GM15510 (cell line): Measurements from ENCODE around the gene PDZRN3.

Source experiments
- POLR2A ChIP-seq: IDR thresholded peaks from 3 replicates; pipeline ENCODE4 v1.6.1; 2011; ENCODE audit warnings: borderline replicate concordance; ENCODE audit not compliant: insufficient read length; ENCODE audit errors: extremely low read depth

The PDZRN3 gene

DNA sequence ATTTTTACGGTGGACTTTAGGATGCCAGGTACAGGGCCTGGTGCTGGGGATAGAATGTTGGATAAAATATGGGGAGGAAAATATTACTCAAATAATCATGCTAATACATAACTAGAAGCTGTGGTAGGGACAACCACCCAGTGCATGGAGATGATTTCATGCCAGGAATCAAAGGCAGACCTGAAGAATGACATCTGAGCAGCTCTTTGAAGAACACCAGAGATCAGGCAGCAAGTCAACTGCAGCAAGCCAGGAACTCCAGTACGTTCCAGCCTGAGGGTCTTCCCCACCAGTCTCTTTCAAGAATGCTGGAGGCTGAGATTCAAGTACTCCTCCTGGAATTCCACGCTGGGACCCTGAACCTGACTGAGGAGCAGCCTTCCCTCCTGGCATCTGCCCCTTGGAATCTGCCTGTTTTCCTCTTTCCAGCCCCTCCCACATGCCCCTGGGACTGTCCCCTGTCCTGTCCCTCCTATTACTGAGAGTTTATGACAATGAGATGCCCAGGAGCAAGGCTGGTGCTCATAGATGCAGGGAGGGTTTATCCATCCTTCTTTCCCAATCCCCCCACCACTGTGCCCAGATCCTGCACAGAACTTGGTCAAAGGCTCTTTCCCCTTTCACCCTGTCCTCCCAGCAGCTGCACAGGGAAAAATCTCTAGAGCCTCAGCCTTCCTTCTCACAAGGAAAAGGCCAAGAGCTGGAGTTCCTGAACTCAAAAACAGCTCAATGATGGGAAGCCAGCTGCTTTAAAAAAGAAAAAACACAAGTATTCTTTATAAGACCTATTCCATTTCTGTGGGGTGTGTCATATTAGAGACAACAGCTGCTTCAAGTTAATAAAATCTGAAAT lies 68.0 kb downstream of the PDZRN3 start:
- no peak for TF ChIP-seq POLR2A

DNA sequence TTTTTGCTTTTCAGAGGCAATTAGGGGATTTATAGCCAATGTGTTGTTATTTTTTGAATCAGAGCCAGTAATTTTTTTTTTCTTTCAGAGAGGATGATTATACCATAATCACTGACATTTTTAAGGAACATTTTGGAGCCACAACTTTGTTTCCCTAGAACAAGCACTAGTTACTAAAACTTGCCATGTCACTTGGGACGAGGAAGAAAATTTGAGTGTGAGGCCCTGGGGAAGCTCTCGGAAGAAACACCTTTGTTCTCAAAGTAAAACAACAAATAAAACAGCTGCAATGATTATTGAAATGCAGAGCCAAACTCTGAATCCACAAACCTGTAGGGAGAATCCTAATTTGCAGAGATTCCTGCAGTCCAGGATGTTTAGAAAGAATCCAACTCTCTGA lies 69.7 kb downstream of the PDZRN3 start:
- TF ChIP-seq POLR2A: no peak

DNA sequence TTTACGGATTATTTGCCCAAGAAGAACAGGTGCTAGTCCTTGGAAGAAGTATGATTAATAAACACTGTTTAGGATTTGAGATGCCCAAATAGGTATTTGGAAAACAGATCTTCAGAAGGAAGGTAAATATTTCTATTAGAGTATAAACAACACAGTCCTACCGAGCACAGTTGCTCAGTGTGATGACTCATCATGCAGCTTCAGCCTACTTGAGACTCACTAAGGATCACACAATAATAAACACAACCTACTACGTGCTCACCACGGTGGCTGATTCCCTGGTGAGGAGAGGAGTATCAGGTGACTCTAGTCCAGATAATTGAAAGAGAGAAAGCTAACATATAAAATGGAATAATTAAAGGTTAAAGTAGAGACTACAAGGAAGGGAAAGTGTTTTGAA lies 72.0 kb downstream of the PDZRN3 start:
- TF ChIP-seq POLR2A: no peak

DNA sequence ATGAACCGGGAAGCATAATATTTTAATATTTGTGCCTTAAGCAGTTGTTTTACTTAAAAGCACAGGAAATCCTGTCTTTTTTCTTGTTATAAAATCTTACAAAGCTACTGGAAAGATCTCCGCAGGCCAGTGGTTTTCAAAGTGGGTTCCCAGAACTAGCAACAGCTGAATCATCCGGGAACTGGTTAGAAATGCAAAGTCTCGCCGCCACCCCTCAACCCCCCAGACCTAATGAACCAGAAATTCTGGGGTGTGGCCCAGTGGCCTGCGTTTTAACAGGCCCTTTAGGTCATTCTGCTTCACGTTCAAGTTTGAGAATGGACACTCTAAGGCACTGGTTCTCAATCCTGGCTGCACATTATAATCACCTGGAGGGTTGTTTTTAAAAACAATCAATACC lies 74.7 kb downstream of the PDZRN3 start:
- no peak for TF ChIP-seq POLR2A

DNA sequence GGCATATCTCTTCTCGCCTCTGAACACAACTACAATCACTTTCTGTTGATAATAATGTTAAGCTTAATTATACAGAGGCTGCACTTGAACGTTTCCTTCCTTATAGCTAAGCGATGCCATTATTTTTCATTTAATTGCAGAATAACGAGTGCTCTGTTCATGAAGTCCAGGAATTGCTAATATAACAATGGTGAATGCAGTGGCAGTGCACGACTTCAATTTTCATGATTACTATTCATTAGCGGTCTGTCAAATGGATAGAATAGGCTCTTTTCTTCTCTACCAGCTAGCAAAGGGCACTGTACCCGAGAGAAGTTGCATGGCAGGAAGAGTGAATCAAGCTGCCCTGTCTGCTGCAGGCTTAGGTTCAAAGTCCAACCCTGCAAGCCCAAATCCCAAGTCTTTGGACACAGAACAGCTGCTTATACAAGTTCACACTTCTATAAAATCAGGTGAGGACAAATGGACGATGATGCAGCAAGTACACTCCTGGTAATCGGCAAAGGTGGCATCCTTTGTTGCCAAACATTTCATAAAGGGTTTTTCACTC lies 75.6 kb downstream of the PDZRN3 start:
- TF ChIP-seq POLR2A: no peak

DNA sequence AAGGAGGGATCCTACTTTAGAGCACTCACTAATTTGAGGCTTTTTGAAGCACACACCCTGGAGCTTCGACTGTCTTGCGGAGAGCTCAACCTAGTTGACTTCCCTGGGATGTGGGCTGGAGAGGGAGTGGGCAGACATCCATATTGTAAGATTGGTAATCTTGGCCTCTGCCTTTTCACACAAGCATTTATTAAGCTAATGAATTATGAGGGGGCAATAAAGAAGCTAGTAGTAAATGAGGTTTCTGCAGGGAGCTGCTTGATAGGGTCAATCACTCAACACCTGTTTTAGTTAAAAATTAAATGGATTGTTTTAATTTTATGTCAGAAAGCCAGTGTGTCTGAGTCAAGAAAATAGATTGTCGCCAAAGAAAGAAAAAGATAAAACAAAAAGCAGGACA lies 76.3 kb downstream of the PDZRN3 start:
- no peak for TF ChIP-seq POLR2A

DNA sequence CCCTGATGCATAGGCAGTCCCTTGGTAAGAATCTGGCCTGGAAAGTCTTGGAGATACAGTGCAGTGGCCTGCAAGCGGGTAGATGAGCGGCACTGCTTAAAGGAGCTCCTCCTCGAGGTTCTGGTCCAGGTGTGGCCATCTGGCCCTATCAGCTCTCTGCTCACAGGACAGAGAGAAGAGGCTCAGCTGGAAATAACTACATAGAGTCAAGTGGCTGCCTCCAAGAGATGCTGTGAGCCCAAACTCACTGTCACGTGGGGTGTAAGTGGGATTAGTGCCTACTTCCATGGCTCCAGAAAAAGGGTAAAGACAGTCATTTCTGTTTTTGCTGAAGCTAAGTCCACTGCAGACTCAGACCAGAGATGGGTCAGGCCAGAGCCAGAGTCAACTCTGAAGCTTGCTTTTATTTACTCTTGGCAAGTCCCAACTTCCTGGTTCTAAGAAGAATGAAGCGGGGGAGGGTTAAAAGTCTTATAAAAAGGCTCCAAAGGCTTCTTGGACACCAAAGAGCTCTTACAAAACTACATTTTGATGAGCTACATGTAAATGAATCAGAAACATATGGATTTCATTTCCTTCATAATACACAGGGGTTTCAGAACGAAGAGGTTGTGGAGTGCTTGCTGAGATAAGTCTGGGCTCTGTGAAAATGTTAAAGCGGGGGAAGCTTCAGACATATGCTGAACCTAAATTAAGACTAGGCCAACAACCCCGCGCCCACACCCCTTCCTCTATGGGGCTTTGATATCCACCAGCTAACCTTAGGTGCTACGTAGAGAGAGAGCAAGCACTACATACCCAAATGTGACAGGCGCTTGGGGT lies 77.1 kb downstream of the PDZRN3 start:
- TF ChIP-seq POLR2A: no peak

DNA sequence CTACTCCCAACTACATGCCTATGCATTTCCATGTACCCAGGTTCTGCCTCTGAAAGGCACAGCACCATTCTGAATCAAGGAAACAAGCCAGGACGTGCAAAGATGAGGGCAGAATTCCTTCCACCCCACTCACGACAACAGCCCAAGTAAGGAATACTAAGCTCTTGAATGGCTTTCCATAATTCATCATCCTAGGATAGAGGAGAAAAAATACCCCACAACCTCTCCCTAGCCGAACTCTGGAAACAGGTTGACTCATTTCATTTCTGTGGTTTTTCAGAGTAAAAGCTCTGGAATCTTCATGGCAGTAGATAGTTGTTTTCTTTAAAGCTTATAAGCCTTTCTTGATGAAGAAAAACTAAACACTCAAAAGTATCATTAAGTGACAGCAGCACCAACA lies 77.8 kb downstream of the PDZRN3 start:
- no peak for TF ChIP-seq POLR2A

DNA sequence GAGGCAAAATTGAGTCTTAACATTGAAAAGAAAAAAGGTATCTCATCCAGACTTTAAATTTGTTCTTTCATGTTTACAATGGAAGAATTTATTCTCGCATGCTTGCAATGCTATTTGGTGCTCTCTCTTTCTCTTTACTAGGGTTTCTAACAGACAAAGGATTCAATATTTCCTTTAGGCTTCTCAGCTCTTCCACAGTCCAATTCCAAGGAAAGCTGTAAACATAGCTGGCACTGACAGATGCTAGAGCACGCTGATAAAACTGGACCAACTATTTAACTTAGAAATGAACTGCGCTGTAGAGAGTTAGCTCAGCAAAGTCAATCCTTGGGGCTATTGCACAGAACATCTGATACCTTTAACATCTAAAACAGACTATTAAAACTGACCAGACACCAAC lies 81.3 kb downstream of the PDZRN3 start:
- no peak for TF ChIP-seq POLR2A

DNA sequence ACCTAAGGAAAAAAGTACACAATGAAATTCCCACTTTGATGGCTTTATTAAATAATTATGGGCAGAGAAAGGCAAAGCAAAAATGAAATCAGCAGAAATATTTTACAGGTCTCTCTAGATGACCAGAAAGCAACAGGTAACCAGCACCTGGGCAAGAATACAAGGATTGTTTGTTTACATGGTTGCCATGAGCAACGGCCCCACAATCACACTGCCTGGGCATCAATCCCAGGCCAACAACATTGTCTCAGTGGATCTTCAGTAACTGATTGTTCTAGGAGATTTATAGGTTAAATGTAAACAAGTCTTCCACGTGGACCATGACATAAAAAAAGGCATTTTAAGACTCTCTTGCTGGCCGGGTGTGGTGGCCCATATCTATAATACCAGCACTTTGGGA lies 82.6 kb downstream of the PDZRN3 start:
- no peak for TF ChIP-seq POLR2A

DNA sequence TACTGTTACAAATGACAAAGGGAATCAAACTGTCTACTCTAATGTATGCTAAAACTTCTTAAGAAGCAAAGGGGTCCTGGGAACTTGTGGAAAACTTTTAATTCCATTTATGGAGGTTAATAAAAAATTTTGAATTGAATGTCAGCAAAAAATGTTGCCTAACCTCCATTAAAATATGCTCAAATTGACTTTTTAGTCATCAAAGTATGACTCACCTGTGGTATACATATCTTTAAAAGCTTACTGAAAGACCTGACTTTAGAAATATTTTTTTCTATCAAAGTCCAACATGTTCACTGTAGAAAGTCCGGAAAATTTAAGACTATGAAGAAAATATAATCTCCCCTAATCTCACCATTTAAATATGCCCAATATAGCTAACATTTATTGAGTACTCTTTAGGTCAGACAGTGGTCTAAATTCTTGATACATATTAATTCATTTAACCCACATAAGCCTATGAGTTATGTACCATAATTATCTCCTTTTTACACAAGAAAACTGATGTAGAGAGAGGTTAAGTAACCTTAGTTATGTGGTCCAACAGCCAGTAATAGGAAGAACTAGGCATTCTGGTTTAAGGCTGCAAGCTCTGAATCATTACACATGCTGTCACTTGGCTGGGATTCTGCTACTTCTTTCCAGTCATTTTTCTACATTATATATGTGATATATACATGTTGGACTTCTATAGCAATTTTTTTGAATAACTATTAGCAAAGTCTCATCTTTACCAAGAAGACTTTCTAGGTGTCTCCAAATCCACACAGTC lies 83.6 kb downstream of the PDZRN3 start:
- TF ChIP-seq POLR2A: no peak

DNA sequence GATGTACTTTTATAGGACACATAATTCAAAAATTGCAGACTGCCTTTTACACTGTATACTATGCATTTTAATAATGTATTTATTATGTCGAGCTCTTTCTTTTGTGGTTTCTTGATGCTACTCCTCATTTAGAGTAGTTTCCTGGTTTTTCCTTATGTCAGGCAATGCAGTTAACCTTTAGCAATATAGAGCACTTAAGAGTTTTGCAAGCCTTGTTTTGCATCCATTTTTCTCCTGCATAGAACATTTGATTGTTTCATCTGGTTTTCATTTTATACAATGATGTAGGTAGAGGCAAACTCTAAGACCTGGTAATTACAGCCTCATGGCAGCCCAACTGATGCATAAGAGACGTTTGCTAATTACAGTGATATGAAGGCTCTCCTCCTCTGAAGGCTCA lies 86.3 kb downstream of the PDZRN3 start:
- no peak for TF ChIP-seq POLR2A

DNA sequence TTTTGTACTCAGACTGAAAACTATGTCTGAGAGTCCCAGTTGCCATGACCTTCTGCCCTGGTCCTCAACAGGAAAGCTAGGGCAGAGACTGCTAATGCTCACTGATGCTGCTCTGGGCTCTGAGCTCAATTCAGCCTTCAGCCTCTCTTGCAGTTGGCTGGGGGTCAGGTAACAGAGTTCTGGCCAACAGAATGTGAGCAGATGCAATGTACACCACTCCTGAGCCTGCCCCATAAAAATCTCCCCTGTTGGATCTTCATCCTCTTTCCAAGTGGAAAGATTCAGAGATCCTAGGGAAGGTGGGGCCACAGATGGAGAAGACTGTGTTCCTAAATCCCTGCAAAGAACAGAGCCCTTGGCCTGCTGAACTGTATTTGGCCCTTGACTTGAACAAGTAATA lies 87.8 kb downstream of the PDZRN3 start:
- no peak for TF ChIP-seq POLR2A

DNA sequence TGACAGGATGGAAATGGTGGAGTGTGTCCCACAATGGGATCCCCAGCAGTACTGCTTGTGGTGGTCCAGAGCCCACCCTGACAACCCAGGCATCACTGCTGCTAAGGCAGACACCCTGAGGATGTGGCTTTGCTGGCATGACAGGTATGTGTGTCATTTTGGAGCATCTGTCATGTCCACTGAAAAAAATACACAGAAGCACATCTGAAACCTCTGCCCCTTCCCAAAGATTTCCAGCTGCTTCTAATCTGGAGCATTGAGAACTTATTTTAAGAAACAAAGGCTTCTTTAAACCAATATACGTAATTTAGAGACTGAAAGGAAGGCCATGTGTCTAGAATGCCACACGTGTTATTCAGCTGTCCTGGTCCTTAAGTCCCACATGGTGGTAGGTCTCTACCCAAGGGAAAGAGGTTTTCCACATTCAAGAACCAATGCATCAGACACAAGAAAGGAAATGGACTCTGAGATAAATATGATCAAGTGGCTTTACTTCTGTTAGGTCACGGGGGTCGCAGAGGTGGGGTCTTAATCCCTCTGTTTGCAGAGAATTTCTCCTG lies 88.3 kb downstream of the PDZRN3 start:
- no peak for TF ChIP-seq POLR2A
